Keratinocyte (primary cell): Measurements from ENCODE around the gene SYCP1.
"Not testable (repeated sequence)": the region's sequence is repeated elsewhere in the genome, so short reads cannot be mapped to it uniquely, and the experiment has no call there.

Experiments
- CTCF ChIP-seq, 3 experiments: IDR thresholded peaks in 1 of 3; conservative IDR thresholded peaks in 1 of 3; optimal IDR thresholded peaks in 1 of 3; 2 replicates in 2 of 3; 3 replicates in 1 of 3; pipeline versions ENCODE3 to v1.5.1; 2011; ENCODE audit warnings: low read length in 3 of 3, mild to moderate bottlenecking in 3 of 3, moderate library complexity in 2 of 3, control low read depth in 1 of 3, inconsistent platforms in 1 of 3; ENCODE audit not compliant: insufficient read depth in 2 of 3; ENCODE audit errors: extremely low read depth in 1 of 3
- EZH2 ChIP-seq: IDR thresholded peaks from one replicate; pipeline ENCODE4 v1.6.1; 2012; ENCODE audit warnings: inconsistent platforms, mild to moderate bottlenecking, low read length, moderate library complexity

GRCh38 chr1:114915720-114916119 lies 61.1 kb downstream of the SYCP1 start:
- TF ChIP-seq CTCF (optimal IDR thresholded peaks at IDR 0.05 in 1 of 3, IDR thresholded peaks at IDR 0.05 in 1 of 3, conservative IDR thresholded peaks at IDR 0.05 in 1 of 3; ENCODE audit: extremely low read depth in 1 of 3, insufficient read depth in 2 of 3, low read length in 3 of 3); EZH2: not testable (repeated sequence)
